CD8-positive, alpha-beta memory T cell (primary cell): ENCODE measurements around the gene ARPC4. TPM values are rescaled to one million over a fixed set of nuclear protein-coding genes. Genes with fewer than 3 reads are reported as not detected.

Experiments
- CTCF ChIA-PET: fragments of 350-600 bp; sonication (Branson Sonifier 250); formaldehyde crosslinking; loops from one replicate; lab custom pipeline; 2021; ENCODE audit warnings: antibody characterized with exemption; lab: Charles Lee
- POLR2A ChIA-PET: fragments of 350-600 bp; sonication (Branson Sonifier 250); formaldehyde crosslinking; loops from one replicate; lab custom pipeline; 2021; ENCODE audit warnings: antibody characterized with exemption; lab: Charles Lee
- DNase-seq, 5 donors: peaks; one replicate each; pipeline versions ENCODE4 v3.0.0 to v3.0.0-alpha.2; 2020 to 2022; ENCODE audit warnings: mixed read lengths in 1 of 5
- H3K27ac ChIP-seq: one replicate; pipeline ENCODE4 v1.7.0; 2013; ENCODE audit warnings: low read depth, mild to moderate bottlenecking, low read length, moderate library complexity
- H3K27me3 ChIP-seq: 2 replicates; pipeline ENCODE4 v1.7.0; 2013; ENCODE audit warnings: low read length, mild to moderate bottlenecking; ENCODE audit not compliant: insufficient read depth, poor library complexity, severe bottlenecking
- H3K36me3 ChIP-seq: 2 replicates; pipeline ENCODE4 v1.7.0; 2013; ENCODE audit warnings: mild to moderate bottlenecking, low read length, moderate library complexity; ENCODE audit not compliant: insufficient read depth
- H3K4me1 ChIP-seq: 2 replicates; pipeline ENCODE4 v1.7.0; 2013; ENCODE audit warnings: mild to moderate bottlenecking, low read length, moderate library complexity; ENCODE audit not compliant: insufficient read depth
- H3K4me3 ChIP-seq: 2 replicates; pipeline ENCODE4 v1.7.0; 2013; ENCODE audit warnings: mild to moderate bottlenecking, low read length
- H3K9me3 ChIP-seq: 2 replicates; pipeline ENCODE4 v1.7.0; 2013; ENCODE audit warnings: mild to moderate bottlenecking, low read length
- H3K27ac Mint-ChIP-seq, 8 donors: one replicate each; pipeline ENCODE4 v1.8.0; 2020 to 2021; ENCODE audit warnings: mixed read lengths in 8 of 8, mild to moderate bottlenecking in 6 of 8, inconsistent platforms in 3 of 8, moderate library complexity in 3 of 8
- H3K27me3 Mint-ChIP-seq, 2 donors: one replicate each; pipeline ENCODE4 v1.8.0; 2020 to 2021; ENCODE audit warnings: mixed read lengths in 2 of 2, mild to moderate bottlenecking in 1 of 2, moderate library complexity in 1 of 2
- H3K36me3 Mint-ChIP-seq, 3 donors: one replicate each; pipeline ENCODE4 v1.8.0; 2020 to 2021; ENCODE audit warnings: mixed read lengths in 3 of 3, inconsistent platforms in 1 of 3, mild to moderate bottlenecking in 1 of 3
- H3K4me1 Mint-ChIP-seq, 3 donors: one replicate each; pipeline ENCODE4 v1.8.0; 2020 to 2021; ENCODE audit warnings: mixed read lengths in 3 of 3, inconsistent platforms in 1 of 3, mild to moderate bottlenecking in 1 of 3
- H3K4me3 Mint-ChIP-seq, 7 donors: one replicate each; pipeline ENCODE4 v1.8.0; 2020 to 2021; ENCODE audit warnings: mixed read lengths in 7 of 7, mild to moderate bottlenecking in 6 of 7, moderate library complexity in 4 of 7, inconsistent platforms in 2 of 7
- H3K9me3 Mint-ChIP-seq, 5 donors: one replicate each; pipeline ENCODE4 v1.8.0; 2020 to 2022; ENCODE audit warnings: mixed read lengths in 5 of 5, mild to moderate bottlenecking in 3 of 5, moderate library complexity in 2 of 5, inconsistent platforms in 1 of 5
- polyA plus RNA-seq: library from polyadenylated mRNA; unstranded; fragments of 300-500 nt; fragmentation: Illumina TruSeq; gene quantifications from one replicate; pipeline ENCODE4 v1.2.3, GENCODE V29; 2021
- total RNA-seq, 2 experiments: library from RNA; stranded (reverse); gene quantifications; one replicate each; pipeline ENCODE4 v1.2.3, GENCODE V29; 2021

The ARPC4 gene
- total and polyA plus RNA-seq, 3 experiments from 2014 or later, result 277 to 319 (median 309) TPM

DNA sequence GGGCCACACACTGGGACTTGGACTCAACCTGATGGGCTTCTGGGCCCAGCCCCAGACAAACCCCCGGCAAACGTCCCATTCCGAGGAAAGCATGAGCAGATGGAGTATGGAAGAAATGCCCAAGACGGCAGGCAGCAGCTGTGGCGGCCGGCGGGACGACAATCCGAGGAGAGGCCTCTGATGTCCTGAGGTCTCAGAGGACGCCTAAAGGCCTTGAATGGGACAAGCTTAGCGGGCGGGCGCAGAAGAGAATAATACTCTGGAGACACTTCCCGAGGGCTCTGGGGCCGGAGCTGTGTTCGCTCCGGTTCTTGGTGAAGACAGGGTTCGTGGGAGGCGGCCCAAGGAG lies 43.6 kb upstream of the ARPC4 start:
- Mint-ChIP-seq H3K4me1 (peaks cover 35 to 48% (median 40%) of the 10 kb centered on the region in 3 donors), H3K27me3 (peaks cover 0 to 4% of the 10 kb centered on the region in 2 donors), H3K36me3 (peaks cover 0 to 81% (median 15%) of the 10 kb centered on the region in 3 donors), H3K27ac (peak overlapping the region; percentile 83 to 98 (median 92)), H3K4me3 (peak overlapping the region; percentile 91 to 97 (median 94)), H3K9me3 (peaks cover 0 to 2% (median 0%) of the 10 kb centered on the region in 5 donors)
- ChIA-PET POLR2A (interaction anchor here (0.8 to 2.5 kb wide), 4 partner anchors 17 to 353 kb away, joined by 3 to 23 read pairs (median 10); partner anchors contain the start of genes ARPC4, BRPF1 and TADA3), CTCF (interaction anchor here (0.9 to 2.2 kb wide), 5 partner anchors 17 to 60 kb away, joined by 3 to 8 read pairs (median 4); partner anchors contain the start of genes ARPC4 and TADA3)
- Histone ChIP-seq H3K36me3 (peaks cover 31% of the 10 kb centered on the region), H3K27me3 (no peaks in the 10 kb centered on the region), H3K4me3 (peak overlapping the region; percentile 95), H3K9me3 (no peaks in the 10 kb centered on the region), H3K4me1 (peaks cover 24% of the 10 kb centered on the region), H3K27ac (peak overlapping the region; percentile 76)
- no peak for DNase-seq

DNA sequence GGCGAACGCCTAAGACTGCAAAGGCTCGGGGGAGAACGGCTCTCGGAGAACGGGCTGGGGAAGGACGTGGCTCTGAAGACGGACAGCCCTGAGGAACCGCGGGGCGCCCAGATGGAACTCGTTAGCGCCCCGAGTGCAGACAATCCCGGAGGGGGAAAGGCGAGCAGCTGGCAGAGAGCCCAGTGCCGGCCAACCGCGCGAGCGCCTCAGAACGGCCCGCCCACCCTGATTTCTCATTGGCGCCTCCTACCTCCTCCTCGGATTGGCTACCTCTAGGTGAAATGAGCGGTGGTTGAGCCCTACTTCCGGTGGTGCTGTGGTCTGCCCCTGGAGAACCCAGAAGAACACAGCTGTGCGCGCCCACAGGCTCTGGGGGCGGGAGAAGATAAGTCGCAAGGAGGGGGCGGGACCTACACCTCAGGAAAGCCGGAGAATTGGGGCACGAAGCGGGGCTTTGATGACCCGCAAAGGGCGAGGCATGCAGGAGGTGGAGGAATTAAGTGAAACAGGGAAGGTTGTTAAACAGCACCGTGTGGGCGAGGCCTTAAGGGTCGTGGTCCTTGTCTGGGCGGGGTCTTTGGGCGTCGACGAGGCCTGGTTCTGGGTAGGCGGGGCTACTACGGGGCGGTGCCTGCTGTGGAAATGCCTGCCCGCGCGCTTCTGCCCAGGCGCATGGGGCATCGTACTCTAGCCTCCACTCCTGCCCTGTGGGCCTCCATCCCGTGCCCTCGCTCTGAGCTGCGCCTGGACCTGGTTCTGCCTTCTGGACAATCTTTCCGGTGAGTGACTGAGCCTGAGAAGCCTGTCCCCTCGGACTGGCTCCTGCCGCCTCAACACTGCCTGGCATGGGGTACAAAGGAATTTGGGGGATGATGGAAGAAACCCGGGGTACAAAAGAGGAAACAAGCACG lies 43.0 kb upstream of the ARPC4 start, which contains the start of gene OGG1:
TSS of gene OGG1 (plus strand) at position 308 of the 911 bp plus-strand sequence. CDS start at position 643, 335 bp downstream.
- peak within 1 kb of the TSS; percentile 76 for H3K27ac ChIP-seq
- H3K27me3 Mint-ChIP-seq, result peaks cover 0 to 4% of the 10 kb centered on the region in 2 donors
- peak within 1 kb of the TSS; percentile 95 for H3K4me3 ChIP-seq
- peak within 1 kb of the TSS; percentile 91 to 97 (median 94) for H3K4me3 Mint-ChIP-seq
- POLR2A ChIA-PET, result interaction anchor here (0.8 to 2.5 kb wide), 5 partner anchors 18 to 353 kb away, joined by 3 to 23 read pairs (median 5); partner anchors contain the start of genes ARPC4, BRPF1, RPUSD3 and TADA3
- H3K36me3 Mint-ChIP-seq, result peaks cover 0 to 81% (median 11%) of the 10 kb centered on the region in 3 donors
- DNase-seq, result peak; percentile 93 to 97 (median 96)
- peaks cover 0 to 2% (median 0%) of the 10 kb centered on the region in 5 donors for H3K9me3 Mint-ChIP-seq
- peaks cover 39 to 54% (median 46%) of the 10 kb centered on the region in 3 donors for H3K4me1 Mint-ChIP-seq
- peak within 1 kb of the TSS; percentile 83 to 98 (median 92) for H3K27ac Mint-ChIP-seq
- H3K27me3 ChIP-seq, result no peaks in the 10 kb centered on the region
- H3K4me1 ChIP-seq, result peaks cover 30% of the 10 kb centered on the region
- no peaks in the 10 kb centered on the region for H3K9me3 ChIP-seq
- CTCF ChIA-PET, result interaction anchor here (0.9 to 2.2 kb wide), 6 partner anchors 17 to 59 kb away, joined by 3 to 8 read pairs (median 4); partner anchors contain the start of genes ARPC4 and TADA3
- H3K36me3 ChIP-seq, result peaks cover 25% of the 10 kb centered on the region

DNA sequence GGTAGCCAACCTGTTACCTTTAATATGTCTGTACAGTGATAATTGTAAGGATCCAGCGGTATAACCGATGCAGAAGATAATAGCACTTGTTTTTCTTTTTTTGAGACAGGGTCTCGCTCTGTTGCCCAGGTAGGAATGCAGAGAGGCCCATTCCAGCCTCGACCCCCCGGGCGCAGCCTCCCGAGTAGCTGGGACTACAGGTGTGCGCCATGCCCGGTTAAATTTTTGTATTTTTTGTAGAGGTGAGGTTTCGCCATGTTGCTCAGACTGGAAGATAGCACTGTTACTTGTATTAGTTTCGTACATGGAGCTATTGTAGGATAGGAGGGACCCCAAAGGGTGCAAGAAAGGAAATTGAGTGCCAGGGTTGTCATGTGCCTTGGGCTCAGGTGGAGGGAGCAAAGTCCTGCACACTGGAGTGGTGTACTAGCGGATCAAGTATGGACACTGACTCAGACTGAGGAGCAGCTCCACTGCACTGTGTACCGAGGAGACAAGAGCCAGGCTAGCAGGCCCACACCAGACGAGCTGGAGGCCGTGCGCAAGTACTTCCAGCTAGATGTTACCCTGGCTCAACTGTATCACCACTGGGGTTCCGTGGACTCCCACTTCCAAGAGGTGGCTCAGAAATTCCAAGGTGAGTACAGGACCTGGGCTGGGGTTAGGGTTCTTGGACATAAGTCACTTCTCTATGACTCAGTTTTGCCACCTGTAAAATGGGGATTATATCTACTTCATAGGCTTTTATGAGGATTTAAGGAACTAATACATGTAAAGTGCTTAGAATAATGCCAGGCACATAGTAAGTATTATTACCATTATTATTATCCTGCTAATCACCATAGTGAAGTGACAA lies 42.1 kb upstream of the ARPC4 start:
- Mint-ChIP-seq H3K36me3 (peaks cover 0 to 78% (median 10%) of the 10 kb centered on the region in 3 donors), H3K27me3 (peaks cover 0 to 4% of the 10 kb centered on the region in 2 donors)
- peaks cover 16% of the 10 kb centered on the region for H3K36me3 ChIP-seq

DNA sequence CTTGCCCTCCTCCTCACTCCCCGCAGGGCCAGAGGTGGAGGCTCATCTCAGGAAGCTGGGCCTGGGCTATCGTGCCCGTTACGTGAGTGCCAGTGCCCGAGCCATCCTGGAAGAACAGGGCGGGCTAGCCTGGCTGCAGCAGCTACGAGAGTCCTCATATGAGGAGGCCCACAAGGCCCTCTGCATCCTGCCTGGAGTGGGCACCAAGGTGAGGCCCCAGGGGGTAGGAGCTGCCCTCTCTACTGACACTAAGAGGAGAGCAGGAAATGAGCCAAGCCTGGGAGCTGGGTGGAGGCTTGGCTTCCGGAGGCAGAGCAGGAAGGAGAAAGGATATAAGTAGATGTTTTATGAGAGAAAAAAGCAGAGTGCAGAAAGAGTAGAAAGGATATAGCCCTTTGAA lies 38.2 kb upstream of the ARPC4 start:
- Mint-ChIP-seq H3K4me3 (peak overlapping the region in 1 of 7 donors; percentile 52), H3K36me3 (peaks cover 12 to 77% (median 14%) of the 10 kb centered on the region in 3 donors), H3K27ac (peak overlapping the region in 2 of 8 donors; percentile 32 to 77), H3K27me3 (peaks cover 0 to 3% of the 10 kb centered on the region in 2 donors), H3K9me3 (peaks cover 0 to 2% (median 0%) of the 10 kb centered on the region in 5 donors), H3K4me1 (peaks cover 32 to 46% (median 41%) of the 10 kb centered on the region in 3 donors)
- Histone ChIP-seq H3K36me3 (peaks cover 16% of the 10 kb centered on the region), H3K4me3 (no peak overlapping the region), H3K4me1 (peaks cover 28% of the 10 kb centered on the region), H3K27ac (no peak overlapping the region), H3K27me3 (no peaks in the 10 kb centered on the region), H3K9me3 (no peaks in the 10 kb centered on the region)
- no peak for DNase-seq
- ChIA-PET POLR2A (interaction anchor here (1.3 kb wide), 1 partner anchor 23 kb away, joined by 5 read pairs; the partner anchor contains the start of gene BRPF1), CTCF (no interaction called here)

More for the DNA sequence above, 42.1 kb upstream of the ARPC4 start:
- POLR2A ChIA-PET, result interaction anchor here (1.2 to 2.5 kb wide), 3 partner anchors 19 to 93 kb away, joined by 4 to 23 read pairs (median 5); partner anchors contain the start of genes ARPC4, BRPF1 and RPUSD3
- peaks cover 39 to 58% (median 49%) of the 10 kb centered on the region in 3 donors for H3K4me1 Mint-ChIP-seq
- H3K27me3 ChIP-seq, result no peaks in the 10 kb centered on the region
- peak overlapping the region; percentile 76 for H3K27ac ChIP-seq
- peaks cover 33% of the 10 kb centered on the region for H3K4me1 ChIP-seq
- H3K9me3 ChIP-seq, result no peaks in the 10 kb centered on the region
- peak overlapping the region; percentile 95 for H3K4me3 ChIP-seq
- peaks cover 0 to 2% (median 0%) of the 10 kb centered on the region in 5 donors for H3K9me3 Mint-ChIP-seq
- no peak for DNase-seq
- peak overlapping the region; percentile 40 to 98 (median 91) for H3K27ac Mint-ChIP-seq
- CTCF ChIA-PET, result interaction anchor here (0.6 to 1.9 kb wide), 5 partner anchors 18 to 89 kb away, joined by 3 to 5 read pairs (median 4); partner anchors contain the start of genes ARPC4 and TADA3
- H3K4me3 Mint-ChIP-seq, result peak overlapping the region; percentile 91 to 97 (median 94)

DNA sequence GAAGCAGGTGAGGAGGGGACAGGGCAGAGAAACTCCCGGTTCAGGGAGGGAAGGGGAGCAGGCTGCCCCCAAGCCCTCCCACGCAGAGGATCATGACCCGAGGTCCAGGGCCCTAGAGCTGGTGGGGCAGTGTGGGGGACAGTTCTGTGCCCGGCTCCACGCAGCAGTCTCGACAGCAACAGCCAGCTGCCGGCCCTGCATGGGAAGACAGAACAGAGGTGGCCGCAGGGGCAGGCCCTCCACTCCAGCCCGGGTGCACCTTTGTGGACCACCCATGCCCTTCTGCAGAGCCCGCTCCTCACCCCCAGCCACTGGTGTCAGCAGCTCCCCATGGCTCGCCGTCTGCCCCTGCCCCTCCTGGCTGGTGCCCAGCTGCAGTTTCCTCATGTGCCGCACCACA lies 35.5 kb upstream of the ARPC4 start:
- H3K36me3 Mint-ChIP-seq, result peaks cover 16 to 64% (median 17%) of the 10 kb centered on the region in 3 donors
- ChIA-PET POLR2A (interaction anchor here (0.5 kb wide), 1 partner anchor 80 kb away, joined by 5 read pairs; no protein-coding TSS in a partner anchor), CTCF (no interaction called here)
- peaks cover 8 to 19% (median 16%) of the 10 kb centered on the region in 3 donors for H3K4me1 Mint-ChIP-seq
- Histone ChIP-seq H3K27me3 (no peaks in the 10 kb centered on the region), H3K9me3 (no peaks in the 10 kb centered on the region), H3K4me1 (peaks cover 9% of the 10 kb centered on the region), H3K27ac (no peak overlapping the region), H3K36me3 (peaks cover 16% of the 10 kb centered on the region), H3K4me3 (no peak overlapping the region)
- no peaks in the 10 kb centered on the region for H3K9me3 Mint-ChIP-seq
- H3K4me3 Mint-ChIP-seq, result no peak overlapping the region
- no peaks in the 10 kb centered on the region for H3K27me3 Mint-ChIP-seq
- no peak overlapping the region for H3K27ac Mint-ChIP-seq
- DNase-seq, result no peak

DNA sequence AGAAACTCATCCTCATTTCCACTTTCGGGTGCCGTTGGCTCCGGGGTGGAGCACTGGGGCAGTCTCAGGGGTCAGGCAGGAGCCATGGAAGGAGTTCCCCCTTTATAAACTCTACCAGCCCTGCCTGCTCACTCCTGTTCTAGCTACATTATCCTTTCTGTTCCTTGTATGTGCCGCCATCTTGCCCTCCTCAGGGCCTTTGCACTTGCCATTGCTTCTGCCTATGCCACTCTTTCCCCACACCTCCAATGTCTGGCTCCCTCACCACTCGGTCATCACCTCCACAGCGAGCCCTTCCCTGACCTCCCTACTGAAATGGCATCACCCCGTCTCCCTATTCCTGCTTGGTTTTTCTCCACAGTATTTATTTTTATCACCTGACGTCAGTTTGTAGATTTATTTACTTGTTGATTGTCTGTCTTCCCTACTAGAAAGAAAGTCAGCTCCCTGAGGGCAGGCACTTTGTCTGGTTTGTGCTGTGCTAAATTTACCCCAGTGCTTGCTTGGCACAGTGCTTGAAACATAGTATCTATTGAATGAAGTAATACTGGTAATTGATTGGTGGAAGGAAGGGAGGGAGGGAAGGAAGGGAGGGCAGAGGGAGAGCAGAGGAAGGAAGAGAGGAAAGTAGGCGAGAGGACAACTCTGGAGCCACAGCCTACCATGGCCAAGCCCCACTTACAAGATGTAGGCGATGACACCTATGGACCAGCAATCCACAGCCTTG lies 31.9 kb upstream of the ARPC4 start:
- ChIA-PET POLR2A (no interaction called here), CTCF (no interaction called here)
- peaks cover 16% of the 10 kb centered on the region for H3K36me3 ChIP-seq
- H3K4me1 ChIP-seq, result no peaks in the 10 kb centered on the region
- DNase-seq, result no peak
- Mint-ChIP-seq H3K27ac (peak overlapping the region in 2 of 8 donors; percentile 25 to 90), H3K27me3 (no peaks in the 10 kb centered on the region), H3K9me3 (no peaks in the 10 kb centered on the region), H3K4me3 (no peak overlapping the region), H3K36me3 (peaks cover 16 to 40% (median 16%) of the 10 kb centered on the region in 3 donors), H3K4me1 (no peaks in the 10 kb centered on the region)
- H3K9me3 ChIP-seq, result no peaks in the 10 kb centered on the region
- no peaks in the 10 kb centered on the region for H3K27me3 ChIP-seq
- H3K27ac ChIP-seq, result no peak overlapping the region
- no peak overlapping the region for H3K4me3 ChIP-seq
